ENCODE measurements around the gene GP1BA.

Gene GP1BA

DNA sequence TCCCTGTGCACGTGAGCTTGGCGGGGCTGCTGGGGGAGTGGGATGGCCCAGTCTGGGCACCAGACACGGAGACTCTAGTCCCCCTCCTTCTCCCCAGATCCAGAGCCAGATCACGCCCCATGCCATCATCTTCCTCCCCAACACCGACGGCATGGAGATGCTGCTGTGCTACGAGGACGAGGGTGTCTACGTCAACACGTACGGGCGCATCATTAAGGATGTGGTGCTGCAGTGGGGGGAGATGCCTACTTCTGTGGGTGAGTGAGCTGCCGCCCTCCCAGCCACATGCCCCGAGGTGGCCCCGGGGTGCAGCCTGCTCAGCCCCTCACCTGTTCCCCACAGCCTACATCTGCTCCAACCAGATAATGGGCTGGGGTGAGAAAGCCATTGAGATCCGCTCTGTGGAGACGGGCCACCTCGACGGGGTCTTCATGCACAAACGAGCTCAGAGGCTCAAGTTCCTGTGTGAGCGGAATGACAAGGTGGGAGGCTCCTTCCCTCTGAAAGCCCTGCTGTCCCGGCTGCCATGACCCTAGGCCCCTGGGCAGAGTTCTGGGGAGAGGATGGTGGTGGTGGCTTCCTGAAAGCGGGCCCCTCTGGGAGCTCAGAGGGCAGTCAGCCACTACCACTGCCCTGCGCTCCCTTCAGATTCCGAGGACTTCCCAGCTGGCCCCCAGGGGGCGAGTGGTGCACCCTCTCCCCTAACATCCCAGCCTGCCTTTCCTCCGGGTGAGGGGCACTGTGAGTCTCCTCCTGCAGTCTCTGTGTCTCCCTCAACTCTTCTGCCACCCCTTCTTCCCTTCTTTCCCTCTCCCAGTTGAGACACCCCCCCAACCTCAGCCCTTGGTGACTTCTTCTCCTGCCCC is 35.5 kb upstream of the GP1BA start:
- no peak overlapping the region for H3K9ac ChIP-seq (ENCODE audit: low read length)

DNA sequence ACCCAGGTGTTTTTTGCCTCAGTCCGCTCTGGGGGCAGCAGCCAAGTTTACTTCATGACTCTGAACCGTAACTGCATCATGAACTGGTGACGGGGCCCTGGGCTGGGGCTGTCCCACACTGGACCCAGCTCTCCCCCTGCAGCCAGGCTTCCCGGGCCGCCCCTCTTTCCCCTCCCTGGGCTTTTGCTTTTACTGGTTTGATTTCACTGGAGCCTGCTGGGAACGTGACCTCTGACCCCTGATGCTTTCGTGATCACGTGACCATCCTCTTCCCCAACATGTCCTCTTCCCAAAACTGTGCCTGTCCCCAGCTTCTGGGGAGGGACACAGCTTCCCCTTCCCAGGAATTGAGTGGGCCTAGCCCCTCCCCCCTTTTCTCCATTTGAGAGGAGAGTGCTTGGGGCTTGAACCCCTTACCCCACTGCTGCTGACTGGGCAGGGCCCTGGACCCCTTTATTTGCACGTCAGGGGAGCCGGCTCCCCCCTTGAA is 34.8 kb upstream of the GP1BA start:
- no peaks in the 10 kb centered on the region for H3K4me1 ChIP-seq (ENCODE audit: control insufficient read depth, low read depth, low read length)
- H3K9ac ChIP-seq (ENCODE audit: low read length) = no peak overlapping the region
- no peaks in the 10 kb centered on the region for H3K27me3 ChIP-seq (ENCODE audit: control insufficient read depth, insufficient read depth, low read length)
- no peak overlapping the region for H3K27ac ChIP-seq (ENCODE audit: low read length)
- H3K36me3 ChIP-seq (ENCODE audit: control insufficient read depth, low read depth, low read length) = peaks cover 14% of the 10 kb centered on the region
- no peak overlapping the region for H3K4me3 ChIP-seq (ENCODE audit: low read length)
- H3K9me3 ChIP-seq (ENCODE audit: control insufficient read depth, low read depth, low read length) = no peaks in the 10 kb centered on the region

More for the DNA sequence above, 35.5 kb upstream of the GP1BA start:
- Histone ChIP-seq H3K4me3 (ENCODE audit: low read length) (no peak overlapping the region), H3K36me3 (ENCODE audit: control insufficient read depth, low read depth, low read length) (peaks cover 14% of the 10 kb centered on the region), H3K27ac (ENCODE audit: low read length) (no peak overlapping the region), H3K4me1 (ENCODE audit: control insufficient read depth, low read depth, low read length) (no peaks in the 10 kb centered on the region), H3K9me3 (ENCODE audit: control insufficient read depth, low read depth, low read length) (no peaks in the 10 kb centered on the region), H3K27me3 (ENCODE audit: control insufficient read depth, insufficient read depth, low read length) (no peaks in the 10 kb centered on the region)

DNA sequence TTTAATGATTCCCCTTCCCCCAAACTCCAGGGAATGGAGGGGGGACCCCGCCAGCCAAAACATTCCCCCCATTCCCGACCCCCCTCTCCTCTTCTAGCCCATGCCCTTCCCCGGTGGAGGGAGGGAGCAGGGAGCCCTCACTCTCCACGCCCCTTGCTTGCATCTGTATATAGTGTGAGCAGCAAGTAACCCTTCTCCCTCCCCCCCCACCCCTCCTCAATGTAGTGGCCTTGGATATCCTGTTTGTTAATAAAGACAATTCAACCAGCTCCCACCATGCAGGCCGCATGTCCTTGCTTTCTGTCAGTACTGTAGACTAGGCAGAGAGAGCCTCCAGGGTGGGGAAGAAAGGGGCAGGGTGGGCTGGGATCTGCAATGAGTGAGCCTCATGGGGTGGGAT is 34.3 kb upstream of the GP1BA start:
- Histone ChIP-seq H3K4me3 (ENCODE audit: low read length) (no peak overlapping the region), H3K36me3 (ENCODE audit: control insufficient read depth, low read depth, low read length) (peaks cover 14% of the 10 kb centered on the region), H3K9me3 (ENCODE audit: control insufficient read depth, low read depth, low read length) (no peaks in the 10 kb centered on the region), H3K9ac (ENCODE audit: low read length) (no peak overlapping the region), H3K27me3 (ENCODE audit: control insufficient read depth, insufficient read depth, low read length) (no peaks in the 10 kb centered on the region), H3K27ac (ENCODE audit: low read length) (no peak overlapping the region), H3K4me1 (ENCODE audit: control insufficient read depth, low read depth, low read length) (no peaks in the 10 kb centered on the region)

DNA sequence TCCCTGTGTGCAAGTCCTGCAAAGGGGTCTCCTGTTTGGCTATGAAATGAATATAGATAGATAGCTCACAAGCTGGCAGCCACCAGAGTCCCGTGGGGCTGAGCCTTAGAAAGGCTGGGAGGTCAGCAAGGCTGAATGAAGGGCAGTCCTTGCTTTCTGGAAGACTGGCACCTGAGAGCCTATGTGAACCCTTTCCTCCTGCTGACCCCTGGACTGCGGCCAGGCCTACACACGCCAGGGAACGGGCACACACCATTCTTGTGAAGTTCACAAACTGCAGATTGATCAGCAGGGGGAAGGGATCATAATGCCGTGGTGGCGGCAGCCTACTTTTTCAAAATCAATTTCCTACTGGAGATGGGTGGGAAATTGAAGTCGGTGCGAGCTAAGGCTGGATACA is 33.7 kb upstream of the GP1BA start:
- H3K36me3 ChIP-seq (ENCODE audit: control insufficient read depth, low read depth, low read length) = peaks cover 14% of the 10 kb centered on the region
- no peaks in the 10 kb centered on the region for H3K9me3 ChIP-seq (ENCODE audit: control insufficient read depth, low read depth, low read length)
- H3K4me1 ChIP-seq (ENCODE audit: control insufficient read depth, low read depth, low read length) = no peaks in the 10 kb centered on the region
- H3K4me3 ChIP-seq (ENCODE audit: low read length) = no peak overlapping the region
- H3K9ac ChIP-seq (ENCODE audit: low read length) = no peak overlapping the region
- H3K27me3 ChIP-seq (ENCODE audit: control insufficient read depth, insufficient read depth, low read length) = no peaks in the 10 kb centered on the region
- no peak overlapping the region for H3K27ac ChIP-seq (ENCODE audit: low read length)

DNA sequence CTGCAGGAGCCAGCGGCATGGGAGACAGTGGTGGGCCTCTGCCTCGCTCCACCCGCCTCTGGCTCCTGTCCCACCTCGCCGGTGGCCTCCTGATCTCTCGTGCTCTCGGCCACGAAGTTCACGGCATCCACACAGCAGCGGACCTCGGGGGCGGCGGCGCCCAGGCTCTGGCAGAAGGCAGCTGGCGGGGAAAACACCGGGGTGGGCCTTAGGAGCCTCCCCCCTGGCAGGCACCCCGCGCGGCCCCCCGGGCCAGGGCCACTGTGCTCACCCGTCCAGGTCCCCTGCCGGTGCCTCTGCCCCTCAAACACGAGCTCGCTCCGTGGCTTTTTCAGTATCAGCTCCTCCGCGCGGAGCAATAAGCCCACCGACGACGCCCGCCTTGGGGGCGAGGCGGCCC is 33.1 kb upstream of the GP1BA start:
- peaks cover 14% of the 10 kb centered on the region for H3K36me3 ChIP-seq (ENCODE audit: control insufficient read depth, low read depth, low read length)
- H3K9me3 ChIP-seq (ENCODE audit: control insufficient read depth, low read depth, low read length) = no peaks in the 10 kb centered on the region
- no peaks in the 10 kb centered on the region for H3K4me1 ChIP-seq (ENCODE audit: control insufficient read depth, low read depth, low read length)
- H3K9ac ChIP-seq (ENCODE audit: low read length) = no peak overlapping the region
- H3K27me3 ChIP-seq (ENCODE audit: control insufficient read depth, insufficient read depth, low read length) = no peaks in the 10 kb centered on the region
- H3K27ac ChIP-seq (ENCODE audit: low read length) = no peak overlapping the region
- H3K4me3 ChIP-seq (ENCODE audit: low read length) = no peak overlapping the region

DNA sequence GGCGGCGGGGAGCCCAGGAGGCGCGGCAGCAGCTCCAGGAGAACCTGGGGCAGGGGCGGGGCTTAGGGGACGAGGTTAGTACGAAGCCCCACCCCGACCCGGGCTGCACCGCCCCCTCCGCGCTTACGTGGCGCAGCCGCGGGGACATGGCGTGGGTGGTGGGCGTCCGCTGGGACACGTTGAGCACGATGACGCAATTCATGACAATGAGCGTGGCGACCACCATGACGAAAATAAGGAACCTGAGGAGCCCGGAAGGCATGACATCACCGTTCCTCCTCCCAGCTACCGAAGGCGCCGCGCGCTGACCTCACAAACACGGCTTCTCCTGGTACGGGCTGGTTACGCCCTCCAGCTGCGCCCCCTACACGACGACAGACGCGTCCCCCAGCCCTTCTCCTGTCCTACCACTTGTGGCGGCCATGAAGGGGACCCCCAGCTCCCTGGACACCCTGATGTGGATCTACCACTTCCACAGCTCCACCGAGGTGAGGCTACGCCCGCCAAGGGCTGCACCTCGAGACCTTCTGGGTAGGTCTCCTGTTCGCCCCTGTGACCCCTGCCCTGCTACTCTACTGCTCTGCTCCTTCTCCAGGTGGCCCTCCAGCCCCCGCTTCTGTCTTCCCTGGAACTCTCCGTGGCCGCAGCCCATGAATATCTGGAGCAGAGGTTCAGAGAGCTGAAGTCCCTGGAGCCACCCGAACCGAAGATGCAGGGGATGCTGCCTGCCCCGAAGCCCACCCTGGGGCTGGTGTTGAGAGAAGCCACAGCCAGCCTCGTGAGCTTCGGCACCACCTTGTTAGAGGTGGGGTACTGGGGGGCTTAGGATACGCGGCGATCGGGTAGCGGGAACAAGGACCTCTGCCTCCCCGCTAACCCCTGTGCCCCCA is 32.5 kb upstream of the GP1BA start, which contains the start of gene C17orf107:
Gene C17orf107 (plus strand): TSS at position 196 of the 890 bp plus-strand sequence. CDS start 227 bp downstream, at position 423.
- Histone ChIP-seq H3K27ac (ENCODE audit: low read length) (no peak within 1 kb of the TSS), H3K36me3 (ENCODE audit: control insufficient read depth, low read depth, low read length) (peaks cover 10% of the 10 kb centered on the region), H3K27me3 (ENCODE audit: control insufficient read depth, insufficient read depth, low read length) (no peaks in the 10 kb centered on the region), H3K9ac (ENCODE audit: low read length) (no peak within 1 kb of the TSS), H3K4me1 (ENCODE audit: control insufficient read depth, low read depth, low read length) (no peaks in the 10 kb centered on the region), H3K9me3 (ENCODE audit: control insufficient read depth, low read depth, low read length) (no peaks in the 10 kb centered on the region), H3K4me3 (ENCODE audit: low read length) (no peak within 1 kb of the TSS)

DNA sequence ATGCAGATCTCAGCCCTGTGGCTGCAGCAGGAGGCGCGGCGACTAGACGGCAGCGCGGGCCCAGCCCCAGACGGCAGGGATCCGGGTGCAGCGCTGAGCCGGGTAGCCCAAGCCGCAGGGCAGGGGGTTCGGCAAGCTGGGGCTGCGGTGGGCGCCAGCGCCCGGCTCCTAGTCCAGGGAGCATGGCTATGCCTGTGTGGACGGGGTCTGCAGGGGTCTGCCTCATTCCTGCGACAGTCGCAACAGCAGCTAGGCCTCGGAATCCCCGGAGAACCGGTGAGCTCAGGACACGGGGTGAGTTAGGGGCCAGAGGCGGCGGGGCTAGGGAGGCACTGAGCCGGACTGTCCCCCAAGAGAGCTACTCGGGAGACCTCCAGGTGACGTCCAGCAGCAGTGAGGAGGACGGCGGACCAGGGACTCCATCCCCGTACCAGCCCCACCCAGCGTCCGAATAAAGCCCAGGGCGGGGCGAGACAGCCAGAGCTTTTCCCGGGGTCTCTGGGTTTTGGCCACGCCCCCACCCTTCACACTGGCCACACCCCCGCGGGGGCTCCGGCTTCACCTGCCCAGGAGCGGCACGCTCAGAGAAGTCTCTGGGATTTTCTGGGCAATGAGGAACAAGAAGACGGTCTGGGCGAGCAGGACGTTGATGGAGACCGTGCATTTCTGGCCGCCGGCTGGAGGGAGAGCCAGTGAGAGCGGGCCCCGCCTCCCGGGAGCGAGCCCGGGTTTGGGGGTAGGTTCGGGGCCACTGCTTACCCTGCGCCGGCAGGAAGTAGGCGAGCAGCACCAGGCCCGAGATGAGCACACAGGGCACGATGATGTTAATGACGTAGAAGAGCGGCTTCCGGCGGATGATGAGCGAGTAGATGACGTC is 31.6 kb upstream of the GP1BA start:
- Histone ChIP-seq H3K27ac (ENCODE audit: low read length) (no peak overlapping the region), H3K36me3 (ENCODE audit: control insufficient read depth, low read depth, low read length) (peaks cover 5% of the 10 kb centered on the region), H3K4me1 (ENCODE audit: control insufficient read depth, low read depth, low read length) (no peaks in the 10 kb centered on the region), H3K9ac (ENCODE audit: low read length) (no peak overlapping the region), H3K4me3 (ENCODE audit: low read length) (no peak overlapping the region), H3K9me3 (ENCODE audit: control insufficient read depth, low read depth, low read length) (no peaks in the 10 kb centered on the region), H3K27me3 (ENCODE audit: control insufficient read depth, insufficient read depth, low read length) (no peaks in the 10 kb centered on the region)

DNA sequence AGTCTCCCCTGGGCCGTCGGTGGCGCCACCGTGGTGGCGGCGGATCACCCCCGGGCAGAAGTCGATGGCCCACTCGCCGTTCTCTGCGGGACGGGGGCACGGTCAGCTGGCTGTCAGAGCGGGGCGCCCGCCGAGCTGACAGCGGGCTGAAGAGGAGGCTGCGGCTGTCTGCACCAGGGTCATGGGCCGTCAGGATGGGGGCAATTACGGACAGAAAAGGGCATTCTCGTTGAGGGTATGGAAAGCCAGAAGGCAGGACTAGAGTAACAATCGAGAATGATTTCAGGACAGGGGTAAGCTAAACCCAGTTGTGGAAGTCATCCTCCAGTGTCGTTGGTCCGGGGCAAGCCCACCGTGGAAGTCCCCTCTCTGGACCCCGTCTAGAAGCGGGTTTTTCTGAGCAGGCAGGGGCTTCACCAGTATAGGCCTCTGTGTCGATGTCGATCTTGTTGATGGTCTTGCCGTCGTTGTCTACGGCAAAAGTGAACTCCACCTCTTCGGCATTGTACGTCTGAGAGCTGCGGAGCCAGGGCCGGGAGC is 30.9 kb upstream of the GP1BA start:
- Histone ChIP-seq H3K27ac (ENCODE audit: low read length) (no peak overlapping the region), H3K9ac (ENCODE audit: low read length) (no peak overlapping the region), H3K36me3 (ENCODE audit: control insufficient read depth, low read depth, low read length) (peaks cover 5% of the 10 kb centered on the region), H3K27me3 (ENCODE audit: control insufficient read depth, insufficient read depth, low read length) (no peaks in the 10 kb centered on the region), H3K4me1 (ENCODE audit: control insufficient read depth, low read depth, low read length) (no peaks in the 10 kb centered on the region), H3K4me3 (ENCODE audit: low read length) (no peak overlapping the region), H3K9me3 (ENCODE audit: control insufficient read depth, low read depth, low read length) (no peaks in the 10 kb centered on the region)

DNA sequence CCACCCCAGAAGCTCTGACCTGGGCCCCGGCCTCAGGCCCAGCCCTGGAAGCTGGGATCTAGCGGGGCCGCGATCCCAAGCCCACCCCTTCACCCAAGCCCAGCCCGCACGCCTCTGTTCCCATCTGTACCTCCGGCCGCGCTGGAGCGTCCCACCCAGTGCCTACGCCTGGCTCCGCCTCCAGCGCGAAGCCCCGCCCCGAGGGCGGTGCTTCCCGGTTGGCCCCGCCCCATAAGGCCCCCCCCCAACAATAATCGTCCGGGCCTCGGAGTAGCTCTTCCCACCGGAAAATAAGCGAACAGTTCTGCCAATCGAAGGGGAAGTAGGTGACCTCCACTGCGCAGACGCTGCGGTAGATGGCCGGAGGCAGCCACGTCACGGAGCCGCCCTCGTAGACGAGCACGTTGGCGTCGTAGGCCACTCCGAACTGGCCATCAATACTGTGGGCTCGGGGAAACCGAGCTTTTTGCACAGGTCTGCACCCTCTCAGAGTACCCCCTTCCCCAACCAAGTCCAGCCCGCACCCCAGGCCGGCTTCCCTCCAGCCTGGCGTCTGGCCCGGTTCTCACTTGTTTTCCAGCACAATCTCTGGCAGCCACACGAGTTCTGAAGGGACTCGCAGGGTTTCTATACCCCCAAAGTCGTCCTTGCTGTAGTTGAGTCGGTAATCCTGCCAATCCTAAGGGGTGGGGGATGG is 30.3 kb upstream of the GP1BA start:
- Histone ChIP-seq H3K4me1 (ENCODE audit: control insufficient read depth, low read depth, low read length) (no peaks in the 10 kb centered on the region), H3K9ac (ENCODE audit: low read length) (no peak overlapping the region), H3K27ac (ENCODE audit: low read length) (no peak overlapping the region), H3K4me3 (ENCODE audit: low read length) (no peak overlapping the region), H3K36me3 (ENCODE audit: control insufficient read depth, low read depth, low read length) (no peaks in the 10 kb centered on the region), H3K27me3 (ENCODE audit: control insufficient read depth, insufficient read depth, low read length) (no peaks in the 10 kb centered on the region), H3K9me3 (ENCODE audit: control insufficient read depth, low read depth, low read length) (no peaks in the 10 kb centered on the region)

DNA sequence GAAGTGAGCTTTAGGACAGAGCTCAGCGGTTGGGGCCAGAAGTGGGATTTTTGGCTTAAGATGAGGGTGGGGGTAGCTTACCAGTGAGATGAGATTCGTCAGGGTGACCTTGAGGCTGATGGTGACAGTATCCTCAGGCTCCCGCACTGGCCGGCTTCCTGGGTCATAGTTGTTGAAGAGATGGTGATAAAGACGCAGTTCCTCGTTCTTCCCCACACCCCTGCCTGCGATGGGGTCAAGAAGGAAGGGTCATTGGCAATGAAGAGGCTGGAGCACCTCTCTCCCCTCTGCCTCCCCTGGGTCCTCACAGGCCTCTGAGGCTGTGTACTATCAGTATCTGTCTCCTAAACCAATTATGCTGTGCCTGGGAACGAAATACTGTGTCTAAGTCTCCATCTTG is 29.5 kb upstream of the GP1BA start:
- Histone ChIP-seq H3K27ac (ENCODE audit: low read length) (no peak overlapping the region), H3K27me3 (ENCODE audit: control insufficient read depth, insufficient read depth, low read length) (no peaks in the 10 kb centered on the region), H3K4me3 (ENCODE audit: low read length) (no peak overlapping the region), H3K9me3 (ENCODE audit: control insufficient read depth, low read depth, low read length) (no peaks in the 10 kb centered on the region), H3K36me3 (ENCODE audit: control insufficient read depth, low read depth, low read length) (no peaks in the 10 kb centered on the region), H3K4me1 (ENCODE audit: control insufficient read depth, low read depth, low read length) (no peaks in the 10 kb centered on the region), H3K9ac (ENCODE audit: low read length) (no peak overlapping the region)

Data from iPS-18a (cell line).